Fibroblast of skin of right quadriceps (primary cell): Measurements from ENCODE around the gene LSM4.

Experiments
- DNase-seq: peaks from one replicate; pipeline ENCODE4 v3.0.0-alpha.2; 2013

Gene LSM4

DNA sequence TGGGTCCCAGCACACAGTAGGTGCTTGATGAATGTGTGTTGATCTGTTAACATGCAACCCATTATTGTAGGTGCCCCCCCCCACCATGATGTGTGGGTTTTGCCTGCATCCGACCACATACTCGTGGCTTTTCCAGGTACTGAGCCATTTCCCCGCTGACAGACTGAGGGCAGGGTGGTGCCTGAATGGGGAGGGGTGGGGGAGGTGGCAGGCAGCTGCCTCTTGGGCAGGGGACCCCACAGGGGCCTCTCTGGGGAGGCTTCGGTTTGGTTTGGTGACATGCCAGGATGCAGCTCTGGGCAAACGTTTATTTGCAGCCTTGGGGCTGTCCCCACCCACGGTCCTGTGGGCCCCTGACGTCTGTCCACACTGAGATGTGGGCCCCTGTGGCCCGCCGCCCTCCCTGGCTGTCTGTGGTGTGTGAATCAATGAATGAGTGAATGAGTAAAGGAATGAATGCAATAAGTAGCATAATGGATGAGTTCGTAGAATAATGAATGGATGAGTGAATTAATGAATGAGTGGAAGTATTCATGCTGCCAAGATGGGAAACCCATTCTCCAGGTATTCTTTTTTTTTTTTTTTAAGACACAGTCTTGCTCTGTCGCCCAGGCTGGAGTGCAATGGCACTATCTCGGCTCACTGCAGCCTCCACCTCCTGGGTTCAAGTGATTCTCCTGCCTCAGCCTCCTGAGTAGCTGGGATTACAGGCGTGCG is 32.4 kb downstream of the LSM4 start:
- DNase-seq: no peak

DNA sequence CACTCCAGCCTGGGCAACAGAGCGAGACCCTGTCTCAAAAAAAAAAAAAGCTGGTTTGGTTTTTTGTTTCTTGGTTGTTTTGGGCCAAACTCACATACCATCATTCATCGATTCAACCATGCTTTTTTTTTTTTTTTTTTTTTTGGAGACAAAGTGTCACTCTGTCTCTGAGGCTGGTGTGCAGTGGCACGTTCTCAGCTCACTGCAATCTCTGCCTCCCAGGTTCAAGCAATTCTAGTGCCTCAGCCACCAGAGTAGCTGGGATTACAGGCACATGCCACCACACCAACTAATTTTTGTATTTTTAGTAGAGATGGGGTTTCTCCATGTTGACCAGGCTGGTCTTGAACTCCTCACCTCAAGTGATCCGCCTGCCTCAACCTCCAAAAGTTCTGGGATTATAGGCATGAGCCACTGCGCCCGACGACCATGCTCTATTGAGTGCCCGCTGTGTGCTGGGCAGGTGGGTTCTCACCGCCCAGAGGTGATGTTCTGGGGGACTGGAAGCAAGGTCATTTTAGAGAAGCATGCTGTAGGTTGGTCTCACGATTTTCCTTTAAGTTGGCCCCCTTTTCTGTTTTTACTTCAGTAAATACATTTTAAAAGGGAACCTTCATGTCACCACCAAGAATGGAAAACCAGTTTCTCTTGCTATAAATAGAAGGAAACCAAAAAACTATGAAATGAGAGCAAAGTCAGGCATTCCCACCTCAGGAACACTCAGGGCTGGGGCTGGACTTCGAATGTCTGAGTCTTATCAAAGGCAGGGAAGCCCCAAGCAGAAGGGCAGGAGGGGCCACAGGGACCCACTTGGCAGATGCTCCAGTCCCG is 33.2 kb downstream of the LSM4 start:
- no peak for DNase-seq

DNA sequence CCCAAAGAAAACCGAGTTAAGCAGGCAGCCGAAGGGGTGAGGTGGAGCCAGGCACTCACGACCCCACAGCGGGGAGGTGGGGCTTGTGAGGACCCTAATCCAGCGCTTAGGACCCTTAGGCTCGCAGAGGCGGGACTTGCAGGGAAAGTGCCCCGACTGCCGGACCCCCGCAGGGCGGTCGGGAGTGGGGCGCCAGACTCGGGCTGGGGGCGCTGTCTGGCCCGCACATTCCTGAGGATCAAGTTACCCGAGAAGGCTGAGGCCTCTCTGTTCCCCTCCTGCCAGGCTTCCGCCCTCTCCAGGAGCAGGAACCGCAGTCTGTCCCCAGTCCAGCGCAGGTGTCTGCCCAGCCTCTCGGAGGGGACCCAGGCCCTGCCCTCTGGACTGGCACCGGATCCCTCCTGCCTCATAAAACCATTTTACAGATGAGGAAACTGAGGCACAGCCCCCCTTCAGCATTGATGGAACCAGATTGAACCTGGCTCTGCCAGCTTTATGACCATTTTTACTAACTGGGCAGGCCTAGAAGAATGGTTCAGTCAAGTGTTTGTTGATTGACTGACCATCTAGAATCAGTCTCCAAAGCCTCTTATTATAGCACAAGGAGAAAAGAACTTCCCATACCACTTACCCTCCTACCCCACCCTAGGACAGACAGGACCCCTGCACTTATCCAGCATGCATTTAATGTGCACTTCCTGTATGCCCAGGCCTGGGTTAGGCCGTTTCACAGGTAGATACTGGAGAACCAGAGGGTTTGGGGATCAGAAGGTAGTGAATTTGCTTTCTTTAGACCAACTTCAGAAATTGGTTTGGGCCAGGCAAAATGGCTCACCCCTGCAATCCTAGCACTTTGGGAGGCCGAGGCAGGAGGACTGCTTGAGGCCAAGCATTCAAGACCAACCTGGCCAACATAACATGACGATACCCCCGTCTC is 34.8 kb downstream of the LSM4 start:
- peak; percentile 42 for DNase-seq

DNA sequence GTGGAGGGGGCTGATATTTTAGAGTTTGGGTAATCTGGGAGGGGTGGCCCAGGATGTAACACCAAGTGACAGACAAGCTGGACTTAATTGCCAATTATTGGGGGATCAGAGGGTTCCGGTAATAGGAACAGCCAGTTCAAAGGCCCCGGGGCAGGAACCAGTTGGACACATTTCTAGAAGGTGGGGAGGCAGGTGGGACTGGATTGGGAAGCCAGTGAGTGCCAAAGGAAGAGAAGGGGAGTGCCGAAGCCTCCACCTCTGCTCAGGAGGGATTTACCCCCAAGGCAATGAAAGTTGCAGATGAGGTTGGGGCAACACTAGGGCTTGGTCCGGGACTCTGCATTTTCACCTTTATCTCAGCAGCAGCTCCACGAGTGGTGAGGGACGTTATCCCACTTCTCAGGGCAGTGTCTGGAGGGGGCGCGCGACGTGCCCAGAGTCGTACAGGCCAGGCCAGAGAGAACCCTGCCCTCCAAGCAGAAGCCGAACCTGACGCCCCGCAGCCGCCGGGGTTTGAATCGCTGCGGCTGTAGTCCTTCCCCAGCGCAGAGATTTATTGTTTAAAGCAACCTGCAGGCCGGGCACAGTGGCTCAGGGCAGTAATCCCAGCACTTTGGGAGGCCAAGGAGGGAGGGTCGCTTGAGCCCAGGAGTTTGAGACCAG is 35.8 kb downstream of the LSM4 start:
- no peak for DNase-seq

DNA sequence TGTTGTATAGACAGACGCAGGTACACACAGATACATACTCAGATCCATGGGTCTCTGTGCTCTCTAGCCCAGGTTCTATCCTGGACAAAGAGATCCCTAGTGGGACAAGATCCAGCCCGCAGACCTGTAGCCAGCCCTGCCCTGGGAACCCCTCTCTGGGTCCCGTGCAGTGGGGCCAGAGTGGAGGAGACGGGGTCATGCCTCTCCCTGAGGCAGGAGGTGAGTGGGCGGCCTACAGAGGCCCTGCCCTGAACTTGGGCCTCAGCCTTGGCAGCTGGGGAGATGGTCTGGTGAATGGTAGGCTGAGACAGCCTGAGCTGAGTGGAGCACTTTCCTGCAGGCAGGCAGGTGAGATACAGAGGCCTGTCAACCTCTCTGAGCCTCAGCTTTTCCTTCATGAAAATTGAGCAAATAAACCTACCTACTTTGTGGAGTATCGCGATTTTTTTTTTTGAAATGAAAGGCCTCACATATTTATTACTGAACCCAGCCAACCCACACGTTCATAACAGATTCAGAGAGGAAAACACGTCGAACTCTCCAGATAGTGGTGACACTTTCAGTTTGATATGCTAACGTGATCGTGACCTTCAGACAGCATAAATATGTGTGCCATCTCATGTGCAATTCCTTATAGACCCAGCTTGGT is 38.0 kb downstream of the LSM4 start:
- DNase-seq: no peak

DNA sequence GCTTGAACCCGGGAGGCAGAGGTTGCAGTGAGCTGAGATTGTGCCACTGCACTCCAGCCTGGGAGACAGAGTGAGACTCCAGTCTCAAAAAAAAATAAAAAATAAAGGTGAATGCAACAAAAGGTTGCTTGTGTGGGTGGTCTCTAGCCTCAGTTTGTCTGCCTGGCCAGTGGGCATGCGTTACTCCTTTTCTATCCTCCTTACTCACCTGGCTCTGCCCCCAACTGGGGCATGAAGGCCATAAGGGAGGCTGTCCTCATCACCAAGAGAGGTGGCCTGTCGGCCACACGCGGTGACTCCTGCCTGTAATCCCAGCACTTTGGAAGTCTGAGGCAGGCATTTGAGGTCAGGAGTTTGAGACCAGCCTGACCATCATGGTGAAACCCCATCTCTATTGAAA is 39.5 kb downstream of the LSM4 start:
- no peak for DNase-seq

DNA sequence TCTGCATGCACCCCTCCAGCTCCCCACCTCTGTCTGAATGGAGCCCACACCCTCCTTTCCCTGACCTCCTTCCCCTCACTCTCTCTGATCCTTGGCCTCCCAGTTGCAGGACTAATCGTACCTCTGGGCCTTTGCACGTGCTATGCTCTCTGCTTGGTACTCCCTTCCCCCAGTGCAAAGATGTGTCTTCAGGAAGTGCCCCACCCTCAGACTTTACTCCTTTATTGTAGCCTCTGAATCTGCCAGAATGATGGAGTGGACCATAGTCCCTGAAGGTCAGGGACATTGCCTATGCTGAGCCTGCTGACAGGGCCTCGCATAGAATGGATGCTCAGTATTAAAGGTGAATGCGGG is 40.1 kb downstream of the LSM4 start:
- DNase-seq: no peak

DNA sequence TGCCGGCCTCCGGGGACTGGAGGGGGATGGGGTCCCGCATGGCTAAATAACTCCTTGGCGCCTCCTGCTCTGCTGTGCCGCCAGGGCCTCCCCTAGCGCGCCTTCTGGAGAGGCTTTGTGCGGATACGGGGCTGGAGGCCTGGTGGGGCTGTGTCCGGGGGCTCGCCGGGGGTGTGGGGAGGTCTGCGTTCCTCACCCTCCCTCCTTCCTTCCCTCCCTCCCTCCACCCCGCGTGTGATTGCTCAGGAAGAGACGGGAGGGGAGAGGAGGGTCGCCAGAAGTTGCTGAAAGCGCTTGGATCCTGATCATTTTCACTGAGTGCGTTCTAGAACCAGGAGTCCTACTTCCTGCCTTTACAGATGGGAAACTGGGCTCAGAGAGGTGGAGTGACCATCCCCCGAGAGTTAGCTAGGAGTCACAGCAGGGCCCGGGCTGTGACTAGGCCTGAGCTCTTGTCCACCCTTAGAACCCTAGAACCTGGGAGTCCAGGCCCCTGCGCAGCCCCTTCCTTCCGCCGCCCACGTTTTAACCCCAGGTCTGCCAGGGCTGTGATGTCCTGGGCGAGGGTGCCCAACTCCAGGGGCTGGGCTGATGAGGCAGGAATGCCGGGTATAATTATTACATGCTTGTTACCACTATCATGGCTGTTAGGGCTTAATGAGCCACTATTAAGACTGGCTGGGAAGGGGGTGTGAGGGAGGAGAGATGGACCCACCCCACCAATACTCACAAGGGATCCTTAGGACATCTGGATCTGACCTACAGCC is 40.7 kb downstream of the LSM4 start:
- DNase-seq: no peak

DNA sequence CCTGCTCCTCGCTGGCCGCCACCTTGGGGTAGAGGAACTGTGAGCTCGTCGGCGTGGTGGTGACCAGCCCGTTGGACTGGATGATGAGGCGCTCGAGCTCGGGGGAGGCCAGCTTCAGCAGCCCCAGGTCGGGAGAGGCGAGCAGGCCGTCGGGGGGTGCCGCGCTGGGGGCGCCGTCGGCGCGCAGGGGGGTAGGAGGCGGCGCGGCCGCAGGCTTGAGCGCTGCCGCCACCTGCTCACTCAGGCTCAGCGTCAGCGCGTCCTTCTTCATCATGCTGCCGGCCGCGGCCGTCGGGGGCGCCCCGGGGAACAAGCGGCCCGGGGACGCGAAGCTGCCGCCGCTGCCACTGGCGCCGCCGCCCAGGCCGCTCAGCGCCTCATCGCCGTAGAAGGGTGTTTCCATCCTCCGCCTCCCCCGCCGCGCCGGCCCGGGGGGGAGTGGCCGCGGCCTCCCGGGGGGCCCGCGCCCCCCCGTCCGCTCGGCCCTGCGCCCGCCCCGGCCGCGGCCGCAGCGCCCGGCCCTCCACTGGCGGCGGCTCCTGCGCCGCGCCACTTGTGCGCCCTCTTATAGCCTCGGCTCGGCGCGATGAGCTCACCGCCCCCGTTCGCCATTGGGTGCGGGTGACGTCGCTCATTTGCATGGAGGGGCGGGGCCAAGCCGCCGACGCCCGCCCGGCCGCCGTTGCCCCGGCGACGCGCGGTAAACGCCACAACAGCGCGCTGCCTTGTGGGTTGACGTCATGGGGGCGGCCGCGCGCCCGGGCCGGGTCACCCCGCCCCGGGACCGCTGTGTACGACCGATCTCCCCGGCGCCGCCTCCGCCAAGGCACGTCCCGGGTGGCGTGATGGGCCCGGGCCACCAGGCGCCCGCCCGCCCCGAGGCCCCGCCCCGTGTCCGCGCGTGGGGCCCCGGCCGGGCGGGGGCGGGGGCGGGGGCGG is 41.5 kb downstream of the LSM4 start, which contains the start of gene JUND:
JUND (minus strand) TSS at position 541 of the 939 bp plus-strand sequence; CDS start at position 403, 138 bp downstream.
- peak; percentile 99 for DNase-seq

DNA sequence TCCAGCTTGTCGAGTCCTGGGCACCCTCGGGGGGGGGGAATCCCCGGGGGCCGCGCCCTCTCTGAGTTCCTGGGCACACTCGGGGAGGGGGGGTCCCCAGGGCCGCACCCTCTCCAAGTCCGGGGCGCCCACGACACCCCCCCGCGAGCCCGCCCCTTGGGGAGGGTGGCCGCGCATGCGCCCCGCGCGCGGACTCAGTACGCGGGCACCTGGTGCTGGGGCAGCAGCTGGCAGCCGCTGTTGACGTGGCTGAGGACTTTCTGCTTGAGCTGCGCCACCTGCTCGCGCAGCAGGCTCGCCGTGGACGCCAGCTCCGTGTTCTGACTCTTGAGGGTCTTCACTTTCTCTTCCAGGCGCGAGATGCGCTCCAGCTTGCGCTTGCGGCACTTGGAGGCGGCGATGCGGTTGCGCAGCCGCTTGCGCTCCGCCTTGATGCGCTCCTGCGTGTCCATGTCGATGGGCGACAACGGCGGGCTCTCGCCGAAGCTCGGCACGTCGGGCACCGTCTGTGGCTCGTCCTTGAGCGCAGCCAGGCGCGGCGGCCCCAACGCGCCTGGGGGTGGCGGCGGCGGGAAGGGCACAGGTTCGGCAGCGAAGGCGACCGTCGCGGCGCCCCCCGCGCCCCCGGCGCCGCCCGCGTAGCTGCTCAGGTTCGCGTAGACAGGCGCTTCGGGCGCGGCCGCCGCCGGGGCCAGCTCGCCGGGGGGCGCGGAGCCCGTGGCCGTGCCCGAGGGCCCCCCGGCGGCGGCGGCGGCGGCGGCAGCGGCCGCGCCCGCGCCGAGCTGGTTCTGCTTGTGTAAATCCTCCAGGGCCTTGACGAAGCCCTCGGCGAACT is 42.4 kb downstream of the LSM4 start:
- DNase-seq: peak; percentile 69

DNA sequence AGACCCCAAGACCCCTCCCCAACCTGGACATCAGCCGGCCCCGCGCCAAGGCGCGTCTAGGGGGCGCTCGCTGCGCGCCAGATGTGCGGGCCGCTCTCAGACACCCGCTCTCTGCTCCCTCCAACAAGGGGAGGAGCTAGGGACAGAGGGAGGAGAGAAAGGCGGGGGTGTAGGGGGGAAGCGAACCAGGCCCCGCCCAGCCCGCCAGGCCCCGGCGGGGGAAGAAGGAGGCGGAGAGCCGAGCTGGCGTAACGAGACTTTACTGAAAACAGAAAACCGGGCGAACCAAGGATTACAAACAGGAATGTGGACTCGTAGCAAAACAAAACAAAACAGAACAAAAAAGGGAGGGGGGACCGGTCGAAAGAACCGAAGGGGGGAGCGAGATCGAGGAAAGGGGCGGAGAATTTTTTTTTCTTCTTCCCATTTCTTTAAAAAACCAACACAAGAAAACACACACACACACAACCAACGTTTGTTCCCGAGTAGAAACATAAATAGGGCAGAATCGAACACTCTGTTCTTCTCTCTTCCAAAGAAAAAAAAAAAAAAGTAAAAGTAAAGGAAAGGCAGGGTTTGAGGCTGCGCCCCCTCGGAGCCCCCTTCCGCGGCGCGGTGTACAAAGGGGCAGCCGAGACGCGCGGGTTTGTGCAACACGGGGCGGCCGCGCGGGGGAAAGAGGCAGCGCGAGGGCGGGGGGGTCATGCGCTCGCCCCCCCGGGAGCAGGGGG is 43.2 kb downstream of the LSM4 start:
- peak; percentile 96 for DNase-seq

DNA sequence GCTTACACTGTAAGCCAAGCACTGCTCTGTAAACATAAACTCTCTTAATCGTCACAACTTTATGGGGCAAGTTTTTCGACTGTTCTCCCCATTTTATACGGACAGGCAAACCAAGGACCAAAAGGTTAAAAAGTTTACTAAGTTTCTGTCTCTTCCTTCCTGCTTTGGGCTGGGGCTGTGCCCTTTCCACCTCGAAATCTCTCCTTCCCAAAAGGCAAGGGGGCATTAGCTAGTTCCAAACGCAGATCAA is 43.7 kb downstream of the LSM4 start:
- DNase-seq: no peak

DNA sequence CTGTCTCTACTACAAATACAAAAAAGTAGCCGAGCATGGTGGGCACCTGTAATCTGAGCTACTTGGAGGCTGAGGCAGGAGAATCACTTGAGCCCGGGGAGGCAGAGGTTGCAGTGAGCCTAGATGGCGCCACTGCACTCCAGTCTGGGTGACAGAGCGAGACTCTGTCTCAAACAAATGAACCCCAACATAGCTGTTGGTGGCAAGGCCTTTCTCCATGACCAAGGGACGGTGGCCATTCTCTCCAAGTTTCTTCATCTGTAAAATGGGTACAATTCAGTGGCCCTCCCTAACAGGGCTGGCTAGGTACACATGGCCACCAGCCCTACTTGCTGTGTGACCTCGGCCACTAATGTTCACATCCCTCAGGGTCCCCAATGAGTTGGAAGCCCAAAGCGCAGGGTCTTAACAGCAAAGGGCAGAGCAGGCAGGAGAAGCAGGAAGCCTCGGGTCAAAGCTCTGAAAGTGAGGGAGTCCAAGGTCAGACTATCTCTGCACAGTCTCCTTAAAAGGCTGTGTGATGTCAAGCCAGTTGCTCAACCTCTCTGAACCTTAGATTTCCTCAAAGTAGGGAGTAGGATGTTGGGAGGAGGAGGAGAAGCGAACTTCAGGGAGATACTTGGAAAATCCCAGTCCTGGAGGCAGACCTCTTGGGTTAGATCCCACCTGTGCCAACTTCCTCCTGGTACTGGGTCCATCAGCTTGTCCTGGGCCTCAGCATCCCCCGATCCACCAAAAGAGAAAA is 44.2 kb downstream of the LSM4 start:
- peak; percentile 16 for DNase-seq

DNA sequence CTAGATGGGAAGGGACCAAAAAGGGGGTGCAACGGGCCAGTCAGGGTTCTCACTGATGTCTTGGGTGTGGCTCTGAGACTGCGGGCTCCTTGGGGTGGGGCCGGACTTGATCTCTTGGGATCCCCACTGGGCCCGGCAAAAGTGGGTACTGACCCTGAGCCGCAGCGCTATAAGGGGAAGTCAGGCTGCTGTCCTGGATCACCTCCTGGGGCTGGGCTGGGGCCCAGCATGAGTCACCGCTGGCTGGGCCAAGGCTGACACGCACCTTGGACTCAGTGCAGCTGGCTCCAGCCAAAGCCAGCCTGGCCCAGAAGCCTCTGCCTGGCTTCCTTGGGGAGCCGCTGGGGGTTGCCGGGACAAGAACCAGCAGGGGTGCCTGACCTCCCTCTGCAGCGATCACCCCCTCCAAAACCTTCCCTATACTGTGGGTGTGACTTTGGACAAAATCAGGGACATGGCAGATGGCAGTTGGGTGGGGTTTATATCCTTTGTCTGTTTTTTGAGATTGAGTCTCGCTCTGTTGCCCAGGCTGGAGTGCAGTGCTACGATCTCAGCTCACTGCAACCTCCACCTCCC is 48.0 kb downstream of the LSM4 start:
- DNase-seq: peak; percentile 53

DNA sequence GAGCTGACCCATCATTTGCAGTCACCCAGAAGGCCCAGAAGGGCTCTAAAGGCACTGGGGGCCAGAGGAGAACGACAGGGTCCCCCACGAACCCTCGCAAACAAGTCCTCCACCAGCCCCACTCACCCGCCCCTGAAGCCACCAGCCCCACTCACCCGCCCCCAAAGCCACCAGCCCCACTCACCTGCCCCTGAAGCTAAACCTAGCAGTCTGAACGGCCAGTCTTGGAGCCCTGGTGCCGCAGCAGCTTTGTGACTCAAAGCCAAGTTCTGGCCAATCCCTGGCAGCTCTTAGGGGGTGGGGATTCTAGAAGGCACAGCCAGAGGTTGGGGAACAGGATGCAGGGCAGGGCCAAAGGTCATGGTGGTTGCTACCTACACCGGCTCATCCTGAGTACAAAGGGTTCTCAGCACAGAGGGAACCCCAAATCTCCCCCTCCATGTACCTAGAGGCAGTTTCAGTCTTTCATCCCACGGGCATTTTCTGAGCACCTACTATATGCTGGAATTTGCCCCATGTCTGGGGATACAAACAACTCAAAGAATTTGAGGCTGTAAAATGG is 48.6 kb downstream of the LSM4 start, which contains the start of gene IQCN:
IQCN (minus strand) TSS at position 234 of the 562 bp plus-strand sequence. CDS start 4,974 bp downstream, outside the sequence.
- peak; percentile 13 for DNase-seq

DNA sequence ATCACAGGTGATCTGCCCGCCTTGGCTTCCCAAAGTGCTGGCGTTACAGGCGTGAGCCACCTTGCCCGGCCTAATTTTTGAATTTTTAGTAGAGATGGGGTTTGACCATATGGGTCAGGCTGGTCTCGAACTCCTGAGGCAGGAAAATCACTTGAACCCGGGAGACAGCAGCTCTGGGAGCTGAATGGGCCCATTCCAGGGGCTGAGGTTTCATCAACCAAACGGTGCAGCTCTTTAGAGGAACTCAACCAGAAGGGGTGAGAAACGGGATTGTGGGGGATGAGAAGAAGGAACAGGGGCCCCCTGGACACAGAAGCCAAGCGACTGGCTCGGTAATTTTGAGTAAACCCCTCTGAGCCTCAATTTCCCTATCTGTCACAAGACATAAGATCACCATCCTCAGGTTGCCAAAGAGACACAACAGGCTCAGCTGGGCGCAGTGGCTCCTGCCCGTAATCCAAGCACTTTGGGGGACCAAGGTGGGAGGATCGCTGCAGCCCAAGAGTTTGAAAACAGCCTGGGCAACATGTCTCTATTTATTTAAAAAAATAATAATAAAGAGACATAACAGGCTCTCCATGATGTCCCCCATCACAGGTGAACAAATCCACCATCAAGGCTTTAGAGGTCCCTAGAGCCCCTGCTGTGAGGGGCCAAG is 49.2 kb downstream of the LSM4 start:
- no peak for DNase-seq

DNA sequence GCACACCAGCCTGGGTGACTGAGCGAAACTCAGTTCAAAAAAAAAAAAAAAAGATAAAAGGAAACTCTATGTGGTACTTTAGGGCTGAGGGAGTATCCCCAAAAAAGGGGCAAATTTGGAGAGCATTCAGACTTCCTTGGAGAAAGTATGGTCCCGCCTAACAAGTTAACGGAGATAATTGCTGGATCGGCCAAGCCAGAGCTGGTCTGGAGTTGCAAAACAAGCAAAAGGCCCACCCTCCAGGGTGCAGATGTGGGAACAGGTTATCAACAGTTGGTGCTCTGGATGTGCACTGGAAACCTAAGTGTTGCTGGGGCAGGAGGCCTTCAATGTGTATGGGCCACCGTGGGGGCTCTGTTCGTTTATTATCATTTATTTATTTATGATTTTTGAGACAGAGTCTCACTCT is 51.4 kb downstream of the LSM4 start:
- no peak for DNase-seq
